Testis (tissue), 3 donors: ENCODE measurements around the gene EDN2. TPM values are rescaled to one million over a fixed set of nuclear protein-coding genes. Genes with fewer than 3 reads are reported as not detected.

ENCODE experiments used
- DNase-seq: peaks from one replicate; pipeline ENCODE4 v3.0.0-alpha.2; 2019
- H3K27ac ChIP-seq, 2 donors: fragments of 200-600 bp; sonication (generic); one replicate each; pipeline ENCODE4 v1.5.1; 2019
- H3K27me3 ChIP-seq: fragments of 200-600 bp; sonication (generic); one replicate; pipeline ENCODE4 v1.5.1; 2019
- H3K36me3 ChIP-seq: fragments of 200-600 bp; sonication (generic); one replicate; pipeline ENCODE4 v1.5.1; 2017; ENCODE audit warnings: low read depth; ENCODE audit errors: missing control alignments
- H3K4me1 ChIP-seq: fragments of 200-600 bp; sonication (generic); one replicate; pipeline ENCODE4 v1.5.1; 2019
- H3K4me3 ChIP-seq, 2 donors: fragments of 200-600 bp; sonication (generic); one replicate each; pipeline ENCODE4 v1.5.1; 2017 to 2019
- H3K9me3 ChIP-seq: fragments of 200-600 bp; sonication (generic); one replicate; pipeline ENCODE4 v1.5.1; 2017
- POLR2A ChIP-seq: fragments of 450-650 bp; IDR thresholded peaks from one replicate; pipeline ENCODE4 v1.6.1; 2017; ENCODE audit warnings: antibody characterized with exemption, mild to moderate bottlenecking, moderate library complexity
- WGBS, 2 donors: methylation state at CpG; one replicate each; pipeline ENCODE4 v1.1.5; 2018; 5-methylcytosine and 5-hydroxymethylcytosine counted together
- intact Hi-C: fragments of 100-400 bp; cut with DNase I; formaldehyde crosslinking; loops from one replicate; pipeline ENCODE4 v1.15.1; 2023; ENCODE audit warnings: low total_unique reads
- polyA plus RNA-seq: library from polyadenylated mRNA; stranded (reverse); fragments of 350-450 nt; fragmentation: Illumina TruSeq; extraction: RNeasy Lipid Tissue Mini Kit (QIAGEN cat#74804); gene quantifications from one replicate; pipeline ENCODE4 v1.2.3, GENCODE V29; 2014; ENCODE audit warnings: low read depth, low replicate concordance; ENCODE audit not compliant: insufficient read depth
- total RNA-seq, 2 donors: library from RNA; depleted of rRNA; stranded (reverse); fragments of >200 nt; gene quantifications; one replicate each; pipeline ENCODE4 v1.2.3, GENCODE V29; 2016
- TF ChIP-seq, protein P1 (sequence below), 3 experiments: fragments of 450-650 bp in 2 of 3; fragments of 200-600 bp in 1 of 3; sonication (generic) in 1 of 3; IDR thresholded peaks; one replicate each; pipeline ENCODE4 v1.5.1; 2016 to 2019; ENCODE audit warnings: antibody characterized with exemption in 3 of 3, mild to moderate bottlenecking in 2 of 3, moderate library complexity in 1 of 3

The EDN2 gene
- total and polyA plus RNA-seq, 3 donors from 2014 or later = not detected

DNA sequence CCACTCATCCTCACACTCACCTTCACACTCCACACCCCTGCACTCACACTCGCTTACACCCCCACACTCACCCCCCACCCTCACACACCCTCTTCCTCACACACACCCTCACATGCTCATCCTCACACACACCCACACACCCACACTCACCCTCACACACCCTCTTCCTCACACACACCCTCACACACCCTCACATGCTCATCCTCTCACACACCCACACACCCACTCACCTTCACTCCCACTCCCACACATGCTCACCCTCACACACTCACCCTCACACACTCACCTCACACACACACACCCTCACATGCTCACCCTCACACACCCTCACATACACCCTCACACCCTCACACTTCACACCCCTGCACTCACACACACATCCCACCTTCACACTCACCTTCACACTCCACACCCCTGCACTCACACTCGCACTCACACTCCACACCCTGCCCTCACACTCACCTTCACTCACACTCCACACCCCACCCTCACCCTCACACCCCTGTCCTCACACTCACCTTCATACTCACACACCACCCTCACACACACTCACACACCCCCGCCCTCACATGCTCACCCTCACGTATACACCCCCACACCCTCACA lies 42.6 kb upstream of the EDN2 start:
- no peak for DNase-seq
- H3K4me1 ChIP-seq = no peaks in the 10 kb centered on the region
- 78 to 80% methylated on average over 4 of the region's 4 CpGs for WGBS, 2 donors
- no peaks in the 10 kb centered on the region for H3K27me3 ChIP-seq
- TF ChIP-seq, protein P1, sequence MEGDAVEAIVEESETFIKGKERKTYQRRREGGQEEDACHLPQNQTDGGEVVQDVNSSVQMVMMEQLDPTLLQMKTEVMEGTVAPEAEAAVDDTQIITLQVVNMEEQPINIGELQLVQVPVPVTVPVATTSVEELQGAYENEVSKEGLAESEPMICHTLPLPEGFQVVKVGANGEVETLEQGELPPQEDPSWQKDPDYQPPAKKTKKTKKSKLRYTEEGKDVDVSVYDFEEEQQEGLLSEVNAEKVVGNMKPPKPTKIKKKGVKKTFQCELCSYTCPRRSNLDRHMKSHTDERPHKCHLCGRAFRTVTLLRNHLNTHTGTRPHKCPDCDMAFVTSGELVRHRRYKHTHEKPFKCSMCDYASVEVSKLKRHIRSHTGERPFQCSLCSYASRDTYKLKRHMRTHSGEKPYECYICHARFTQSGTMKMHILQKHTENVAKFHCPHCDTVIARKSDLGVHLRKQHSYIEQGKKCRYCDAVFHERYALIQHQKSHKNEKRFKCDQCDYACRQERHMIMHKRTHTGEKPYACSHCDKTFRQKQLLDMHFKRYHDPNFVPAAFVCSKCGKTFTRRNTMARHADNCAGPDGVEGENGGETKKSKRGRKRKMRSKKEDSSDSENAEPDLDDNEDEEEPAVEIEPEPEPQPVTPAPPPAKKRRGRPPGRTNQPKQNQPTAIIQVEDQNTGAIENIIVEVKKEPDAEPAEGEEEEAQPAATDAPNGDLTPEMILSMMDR (IDR thresholded peaks at IDR 0.05) = no peak
- TF ChIP-seq POLR2A = no peak
- no peak overlapping the region for H3K4me3 ChIP-seq
- H3K27ac ChIP-seq = no peak overlapping the region
- H3K9me3 ChIP-seq = no peaks in the 10 kb centered on the region
- no peaks in the 10 kb centered on the region for H3K36me3 ChIP-seq
- intact Hi-C loops = no loop called here

DNA sequence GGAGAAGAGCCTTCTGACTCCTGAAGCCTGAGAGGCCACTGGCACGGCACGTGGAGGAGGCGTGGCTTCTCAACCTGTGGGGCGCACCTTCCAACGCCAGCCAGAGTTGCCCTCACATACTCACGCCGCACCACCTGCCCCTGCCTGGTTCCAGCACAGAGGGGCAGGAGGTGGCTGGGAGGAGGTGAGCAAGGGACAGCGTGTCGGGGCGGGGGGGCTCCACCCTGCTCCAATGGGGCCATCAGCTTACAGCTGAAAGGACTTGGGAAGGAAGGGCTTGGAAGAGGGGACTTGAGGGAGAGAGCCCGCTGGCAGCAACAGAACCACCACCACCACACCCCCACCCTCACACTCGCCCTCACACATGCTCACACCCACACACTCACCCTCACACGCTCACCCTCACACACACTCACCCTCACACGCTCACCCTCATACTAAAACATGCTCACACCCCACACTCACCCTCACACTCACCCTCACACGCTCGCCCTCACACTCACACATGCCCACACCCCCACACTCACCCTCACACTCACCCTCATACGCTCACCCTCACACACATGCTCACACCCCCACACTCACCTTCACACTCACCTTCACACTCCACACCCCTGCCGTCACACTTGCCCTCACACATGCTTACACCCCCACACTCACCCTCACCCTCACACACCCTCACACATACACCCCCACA lies 41.6 kb upstream of the EDN2 start:
- 63 to 81% methylated on average over 17 to 18 of the region's 18 CpGs for WGBS, 2 donors
- no peak overlapping the region for H3K27ac ChIP-seq
- intact Hi-C loops = no loop called here
- no peak for TF ChIP-seq POLR2A
- TF ChIP-seq, protein P1 (IDR thresholded peaks at IDR 0.05) = no peak
- H3K27me3 ChIP-seq = no peaks in the 10 kb centered on the region
- H3K4me3 ChIP-seq = no peak overlapping the region
- no peaks in the 10 kb centered on the region for H3K4me1 ChIP-seq
- no peaks in the 10 kb centered on the region for H3K36me3 ChIP-seq
- no peaks in the 10 kb centered on the region for H3K9me3 ChIP-seq
- no peak for DNase-seq

DNA sequence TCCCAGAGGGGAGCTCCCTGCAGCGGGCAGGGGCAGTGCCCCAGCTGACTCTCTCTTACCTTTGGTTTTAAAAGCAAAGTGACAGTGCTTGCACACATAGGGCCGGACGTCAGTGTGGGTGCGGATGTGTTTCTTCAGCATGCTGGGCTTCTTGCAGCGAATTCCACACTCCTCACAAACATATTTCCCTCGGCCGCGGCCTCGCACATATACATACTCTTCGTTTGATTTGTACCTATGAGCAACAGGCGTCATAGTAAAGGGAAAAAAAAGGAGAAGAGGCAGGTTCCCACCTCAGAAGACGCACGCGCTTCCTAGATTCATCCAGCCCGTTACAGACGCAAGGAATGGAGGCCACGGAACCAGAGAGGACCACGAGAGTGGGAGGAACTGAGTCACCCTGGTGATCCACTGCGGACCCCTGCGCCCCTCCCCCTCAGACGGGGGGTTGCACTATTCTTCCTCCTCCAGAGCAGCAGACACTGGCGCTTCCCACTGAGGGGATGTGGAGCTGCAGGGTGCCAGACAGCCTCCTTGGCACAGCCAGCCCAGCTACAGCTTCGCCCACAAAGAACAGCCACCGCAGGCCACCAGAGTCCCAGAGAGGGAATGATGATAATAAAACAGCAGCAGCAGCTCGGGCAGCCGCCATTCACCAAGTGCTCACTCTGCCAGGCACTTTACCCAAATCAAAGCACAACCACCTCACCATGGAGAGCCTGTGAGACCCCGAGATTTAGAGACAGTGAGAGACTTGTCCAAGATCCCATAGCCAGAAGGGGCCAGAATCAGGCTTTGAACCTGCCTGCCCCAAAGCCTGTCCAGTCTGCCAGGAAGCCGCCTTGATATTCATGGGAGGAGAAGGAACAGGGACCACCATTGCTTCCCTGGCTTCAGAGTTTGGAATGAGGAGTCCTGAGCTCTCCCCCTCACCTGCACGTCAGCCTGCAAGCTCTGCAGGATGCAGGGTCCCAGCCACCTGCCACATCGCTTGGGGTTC lies 40.5 kb upstream of the EDN2 start:
- Histone ChIP-seq H3K27me3 (no peaks in the 10 kb centered on the region), H3K36me3 (no peaks in the 10 kb centered on the region), H3K4me3 (no peak overlapping the region), H3K27ac (no peak overlapping the region), H3K9me3 (no peaks in the 10 kb centered on the region), H3K4me1 (no peaks in the 10 kb centered on the region)
- 87 to 88% methylated on average over 26 to 30 of the region's 30 CpGs for WGBS, 2 donors
- TF ChIP-seq, protein P1 (IDR thresholded peaks at IDR 0.05) = no peak
- no peak for TF ChIP-seq POLR2A
- intact Hi-C loops = no loop called here
- no peak for DNase-seq

DNA sequence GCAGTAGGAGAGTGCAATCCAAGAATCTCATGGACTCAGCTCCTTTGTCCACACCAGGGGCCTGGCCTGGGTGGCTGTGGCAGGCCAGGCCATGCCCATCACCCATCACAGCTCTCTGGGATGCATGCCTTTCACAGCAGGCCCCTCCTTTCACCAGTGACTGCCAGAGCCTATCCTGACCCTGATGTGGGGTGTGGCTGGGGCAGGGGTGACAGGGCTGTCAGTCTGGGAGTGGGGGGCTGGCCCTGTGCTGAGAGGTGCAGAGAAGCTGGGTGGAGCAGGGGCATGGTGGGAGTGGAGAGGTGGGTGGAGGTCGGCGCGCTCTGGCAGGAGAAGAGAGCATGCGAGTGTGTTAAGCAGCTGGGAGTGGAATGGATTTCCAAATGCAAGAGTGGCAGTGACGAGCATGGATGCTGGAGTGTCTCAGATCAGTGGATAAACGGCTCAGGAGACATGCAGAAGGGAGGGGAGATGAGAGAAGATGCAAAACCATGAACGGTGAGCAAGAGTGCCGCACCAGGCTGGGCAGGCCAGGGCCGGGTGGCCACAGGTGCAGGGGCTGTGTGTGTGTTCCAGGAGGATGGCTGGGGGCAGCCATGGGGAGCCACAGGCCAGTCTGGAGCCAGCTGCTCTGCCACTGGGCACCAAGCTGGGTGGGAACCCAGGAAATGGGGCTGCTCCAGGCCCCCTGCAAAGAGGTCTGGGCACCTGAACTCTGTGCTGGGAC lies 39.6 kb upstream of the EDN2 start:
- Histone ChIP-seq H3K36me3 (no peaks in the 10 kb centered on the region), H3K27me3 (no peaks in the 10 kb centered on the region), H3K4me1 (no peaks in the 10 kb centered on the region), H3K4me3 (no peak overlapping the region), H3K27ac (no peak overlapping the region), H3K9me3 (no peaks in the 10 kb centered on the region)
- WGBS, 2 donors = 91 to 93% methylated on average over 9 of the region's 9 CpGs
- no peak for TF ChIP-seq POLR2A
- TF ChIP-seq, protein P1 (IDR thresholded peaks at IDR 0.05) = no peak
- DNase-seq = no peak
- intact Hi-C loops = no loop called here
